RPMI7951 (cell line): Measurements from ENCODE around the gene ADGRL3. TPM values are rescaled to one million over a fixed set of nuclear protein-coding genes. Genes with fewer than 3 reads are reported as not detected.
A peak's percentile ranks its signal among the peaks of the same experiment; 100 is the strongest.
"Not testable (repeated sequence)": the region's sequence is repeated elsewhere in the genome, so short reads cannot be mapped to it uniquely, and the experiment has no call there.

Source experiments
- DNase-seq: peaks from one replicate; pipeline ENCODE4 v3.0.0-alpha.2; 2012; ENCODE audit warnings: low read depth
- total RNA-seq: library from RNA; depleted of rRNA; stranded (reverse); fragments of >200 nt; shearing (Covaris generic); gene quantifications from 2 replicates; pipeline ENCODE4 v1.2.3, GENCODE V29; 2014

ADGRL3 gene
- total RNA-seq, 1 experiment from 2014 or later, result not detected

- DNase-seq, result no peak
These were observed 150.8 kb downstream of the ADGRL3 start for GRCh38 chr4:61350932-61351331.

- no peak for DNase-seq
These were observed 156.6 kb downstream of the ADGRL3 start for GRCh38 chr4:61356696-61357095.

- no peak for DNase-seq
These were observed 159.2 kb downstream of the ADGRL3 start for GRCh38 chr4:61359301-61359700.

GRCh38 chr4:61372817-61373216 is 172.7 kb downstream of the ADGRL3 start:
- not testable (repeated sequence) for DNase-seq

- DNase-seq, result no peak
These were observed 173.8 kb downstream of the ADGRL3 start for GRCh38 chr4:61373901-61374440.

- no peak for DNase-seq
These were observed 174.3 kb downstream of the ADGRL3 start for GRCh38 chr4:61374447-61374891.

GRCh38 chr4:61375301-61375700 is 175.2 kb downstream of the ADGRL3 start:
- no peak for DNase-seq

- DNase-seq, result no peak
These were observed 176.2 kb downstream of the ADGRL3 start for GRCh38 chr4:61376301-61376700.

GRCh38 chr4:61379406-61379805 is 179.3 kb downstream of the ADGRL3 start:
- DNase-seq, result no peak

- no peak for DNase-seq
These were observed 180.7 kb downstream of the ADGRL3 start for GRCh38 chr4:61380865-61381264.

GRCh38 chr4:61385256-61385655 is 185.1 kb downstream of the ADGRL3 start:
- no peak for DNase-seq

GRCh38 chr4:61387372-61387771 is 187.2 kb downstream of the ADGRL3 start:
- not testable (repeated sequence) for DNase-seq

GRCh38 chr4:61389640-61390039 is 189.5 kb downstream of the ADGRL3 start:
- DNase-seq, result no peak

GRCh38 chr4:61395754-61396153 is 195.6 kb downstream of the ADGRL3 start:
- DNase-seq, result no peak

GRCh38 chr4:61397174-61397573 is 197.0 kb downstream of the ADGRL3 start:
- DNase-seq, result no peak

GRCh38 chr4:61400439-61401038 is 200.4 kb downstream of the ADGRL3 start:
- DNase-seq, result peak; percentile 1

- no peak for DNase-seq
These were observed 201.6 kb downstream of the ADGRL3 start for GRCh38 chr4:61401771-61402170.

- DNase-seq, result no peak
These were observed 205.2 kb downstream of the ADGRL3 start for GRCh38 chr4:61405307-61405706.

GRCh38 chr4:61406677-61407076 is 206.6 kb downstream of the ADGRL3 start:
- no peak for DNase-seq

GRCh38 chr4:61407642-61408618 is 207.8 kb downstream of the ADGRL3 start:
- DNase-seq, result no peak

GRCh38 chr4:61408861-61409260 is 208.7 kb downstream of the ADGRL3 start:
- DNase-seq, result no peak

- no peak for DNase-seq
These were observed 211.1 kb downstream of the ADGRL3 start for GRCh38 chr4:61411241-61411640.

- DNase-seq, result no peak
These were observed 225.2 kb downstream of the ADGRL3 start for GRCh38 chr4:61425315-61425714.
